C1 segment of cervical spinal cord (tissue), 14 donors: ENCODE data around the gene ZCCHC10.
"Not testable (repeated sequence)": the region's sequence is repeated elsewhere in the genome, so short reads cannot be mapped to it uniquely, and the experiment has no call there.

ENCODE experiments used
- DNase-seq, 14 donors: peaks; one replicate each; lab custom pipeline; 2025; lab: John Stamatoyannopoulos, UW

ZCCHC10 gene

GRCh38 chr5:133041910-133042309 lies 15.6 kb upstream of the ZCCHC10 start:
- DNase-seq, result no peak

GRCh38 chr5:133041157-133041784 lies 14.9 kb upstream of the ZCCHC10 start:
- DNase-seq, result no peak

GRCh38 chr5:133036677-133037076 lies 10.3 kb upstream of the ZCCHC10 start:
- not testable (repeated sequence) for DNase-seq

GRCh38 chr5:133035224-133035623 lies 8.9 kb upstream of the ZCCHC10 start:
- no peak for DNase-seq

- no peak for DNase-seq
Observed at GRCh38 chr5:133034064-133034463, 7.7 kb upstream of the ZCCHC10 start.

- peak in 1 of 14 donors; percentile 21 for DNase-seq
Observed at GRCh38 chr5:133032852-133033742, 6.7 kb upstream of the ZCCHC10 start.

GRCh38 chr5:133030343-133031005 lies 4.1 kb upstream of the ZCCHC10 start:
- no peak for DNase-seq

- no peak for DNase-seq
Observed at GRCh38 chr5:133029416-133029815, 3.1 kb upstream of the ZCCHC10 start.

- DNase-seq, result no peak
Observed at GRCh38 chr5:133026664-133027153, 360 bp upstream of the ZCCHC10 start.

GRCh38 chr5:133019471-133019870 lies 6.9 kb downstream of the ZCCHC10 start:
- DNase-seq, result not testable (repeated sequence)

- DNase-seq, result no peak
Observed at GRCh38 chr5:133017964-133018363, 8.4 kb downstream of the ZCCHC10 start.

- no peak for DNase-seq
Observed at GRCh38 chr5:133015466-133015865, 10.9 kb downstream of the ZCCHC10 start.

- not testable (repeated sequence) for DNase-seq
Observed at GRCh38 chr5:133008455-133008854, 17.9 kb downstream of the ZCCHC10 start.

GRCh38 chr5:133006653-133007052 lies 19.7 kb downstream of the ZCCHC10 start:
- DNase-seq, result no peak

- DNase-seq, result no peak
Observed at GRCh38 chr5:132999246-132999645, 27.1 kb downstream of the ZCCHC10 start.

GRCh38 chr5:132998556-132998955 lies 27.8 kb downstream of the ZCCHC10 start:
- DNase-seq, result no peak

GRCh38 chr5:132996307-132996706 lies 30.0 kb downstream of the ZCCHC10 start:
- DNase-seq, result no peak

GRCh38 chr5:132987531-132988408 lies 38.6 kb downstream of the ZCCHC10 start:
- DNase-seq, result no peak

- DNase-seq, result not testable (repeated sequence)
Observed at GRCh38 chr5:132982971-132983370, 43.4 kb downstream of the ZCCHC10 start.

- DNase-seq, result no peak
Observed at GRCh38 chr5:132981288-132981687, 45.1 kb downstream of the ZCCHC10 start.

GRCh38 chr5:132979976-132980375 lies 46.4 kb downstream of the ZCCHC10 start:
- DNase-seq, result no peak
